Neural cell (in vitro differentiated cells): Measurements from ENCODE around the gene E2F3. TPM values are rescaled to one million over a fixed set of nuclear protein-coding genes. Genes with fewer than 3 reads are reported as not detected.

Experiments used
- H2AFZ ChIP-seq: fragments of 200-600, 300-800 bp; sonication (generic), shearing (Covaris generic); 2 replicates; pipeline ENCODE4 v1.6.0; 2014; ENCODE audit warnings: low read depth, mild to moderate bottlenecking, antibody characterized with exemption, low read length, moderate library complexity
- H3F3A ChIP-seq: fragments of 200-600 bp; shearing (Covaris generic); 2 replicates; pipeline ENCODE4 v1.6.1; 2016; ENCODE audit warnings: mild to moderate bottlenecking, moderate library complexity, mixed read lengths, antibody characterized with exemption, low read length; ENCODE audit not compliant: insufficient read depth, poor library complexity, severe bottlenecking
- H3K27ac ChIP-seq: fragments of 200-600, 300-800 bp; sonication (generic), shearing (Covaris generic); 2 replicates; pipeline ENCODE4 v1.5.1; 2014; ENCODE audit warnings: mild to moderate bottlenecking, low read length, moderate library complexity
- H3K27me3 ChIP-seq: fragments of 300-800, 200-600 bp; sonication (generic), shearing (Covaris generic); 2 replicates; pipeline ENCODE4 v1.6.0; 2014; ENCODE audit warnings: mild to moderate bottlenecking, low read depth, low read length, moderate library complexity; ENCODE audit not compliant: insufficient read depth
- H3K36me3 ChIP-seq: fragments of 300-800, 200-600 bp; sonication (generic), shearing (Covaris generic); 2 replicates; pipeline ENCODE4 v1.5.1; 2014; ENCODE audit warnings: mild to moderate bottlenecking, antibody characterized with exemption, low read length, moderate library complexity; ENCODE audit not compliant: insufficient read depth
- H3K4me2 ChIP-seq: fragments of 300-800, 200-600 bp; sonication (generic), shearing (Covaris generic); 2 replicates; pipeline ENCODE4 v1.6.0; 2014; ENCODE audit warnings: mild to moderate bottlenecking, low read length
- H3K4me3 ChIP-seq: fragments of 300-800, 200-600 bp; sonication (generic), shearing (Covaris generic); 2 replicates; pipeline ENCODE4 v1.5.1; 2014; ENCODE audit warnings: mild to moderate bottlenecking, low read length, moderate library complexity
- H3K79me2 ChIP-seq: fragments of 200-600 bp; shearing (Covaris generic); replicated peaks from 2 replicates; pipeline ENCODE4 v1.6.0; 2014; ENCODE audit warnings: mild to moderate bottlenecking, low read length, moderate library complexity; ENCODE audit not compliant: insufficient read depth
- H3K9ac ChIP-seq: fragments of 300-800, 200-600 bp; sonication (generic), shearing (Covaris generic); 2 replicates; pipeline ENCODE4 v1.6.1; 2016; ENCODE audit warnings: mild to moderate bottlenecking, low read length, mixed read lengths
- H3K9me2 ChIP-seq: fragments of 200-600 bp; shearing (Covaris generic); 2 replicates; pipeline ENCODE4 v1.6.1; 2016; ENCODE audit warnings: mild to moderate bottlenecking, low read length, mixed read lengths; ENCODE audit not compliant: insufficient read depth
- H3K9me3 ChIP-seq: fragments of 200-600, 300-800 bp; sonication (generic), shearing (Covaris generic); 2 replicates; pipeline ENCODE4 v1.6.1; 2016; ENCODE audit warnings: mild to moderate bottlenecking, mixed run types, low read length, moderate library complexity, mixed read lengths
- H4K20me1 ChIP-seq: fragments of 200-600 bp; shearing (Covaris generic); 2 replicates; pipeline ENCODE4 v1.6.1; 2016; ENCODE audit warnings: mild to moderate bottlenecking, mixed run types; ENCODE audit not compliant: insufficient read depth
- EP300 ChIP-seq: fragments of 450-650 bp; conservative IDR thresholded peaks from 2 replicates; pipeline ENCODE4 v1.6.1; 2014; ENCODE audit warnings: antibody characterized with exemption, mild to moderate bottlenecking, moderate library complexity; ENCODE audit not compliant: poor library complexity, severe bottlenecking
- EZH2 ChIP-seq: fragments of 200-600, 300-800 bp; shearing (Covaris generic), sonication (generic); IDR thresholded peaks from 2 replicates; pipeline ENCODE4 v1.6.1; 2014; ENCODE audit warnings: antibody characterized with exemption, low read length, borderline replicate concordance, mild to moderate bottlenecking; ENCODE audit not compliant: insufficient read depth, poor library complexity, severe bottlenecking
- MXI1 ChIP-seq: fragments of 450-650 bp; conservative IDR thresholded peaks from 2 replicates; pipeline ENCODE4 v1.6.1; 2014; ENCODE audit warnings: antibody characterized with exemption, mild to moderate bottlenecking; ENCODE audit not compliant: poor library complexity, severe bottlenecking
- POLR2AphosphoS5 ChIP-seq: IDR thresholded peaks from 2 replicates; pipeline ENCODE4 v1.6.1; 2012
- RAD21 ChIP-seq: fragments of 450-650 bp; conservative IDR thresholded peaks from 2 replicates; pipeline ENCODE4 v1.6.1; 2014; ENCODE audit warnings: antibody characterized with exemption, mild to moderate bottlenecking, moderate library complexity
- REST ChIP-seq: IDR thresholded peaks from 2 replicates; pipeline ENCODE4 v1.6.1; 2012; ENCODE audit warnings: borderline replicate concordance
- SMC3 ChIP-seq: fragments of 450-650 bp; conservative IDR thresholded peaks from 2 replicates; pipeline ENCODE4 v1.6.1; 2014; ENCODE audit warnings: antibody characterized with exemption, mild to moderate bottlenecking, moderate library complexity; ENCODE audit not compliant: poor library complexity
- TAF1 ChIP-seq: IDR thresholded peaks from 2 replicates; pipeline ENCODE4 v1.6.1; 2012; ENCODE audit warnings: low read depth
- polyA plus RNA-seq: library from polyadenylated mRNA; depleted of rRNA; stranded (reverse); fragments of >200 nt; gene quantifications from 2 replicates; pipeline ENCODE4 v1.2.3, GENCODE V29; 2014
- TF ChIP-seq, protein P1 (sequence below): fragments of 450-650 bp; IDR thresholded peaks from 2 replicates; pipeline ENCODE4 v1.5.1; 2014; ENCODE audit warnings: antibody characterized with exemption, mild to moderate bottlenecking, moderate library complexity; ENCODE audit not compliant: poor library complexity, severe bottlenecking

Gene E2F3
- polyA plus RNA-seq, 1 donor from 2014 or later, result 4.8 TPM

DNA sequence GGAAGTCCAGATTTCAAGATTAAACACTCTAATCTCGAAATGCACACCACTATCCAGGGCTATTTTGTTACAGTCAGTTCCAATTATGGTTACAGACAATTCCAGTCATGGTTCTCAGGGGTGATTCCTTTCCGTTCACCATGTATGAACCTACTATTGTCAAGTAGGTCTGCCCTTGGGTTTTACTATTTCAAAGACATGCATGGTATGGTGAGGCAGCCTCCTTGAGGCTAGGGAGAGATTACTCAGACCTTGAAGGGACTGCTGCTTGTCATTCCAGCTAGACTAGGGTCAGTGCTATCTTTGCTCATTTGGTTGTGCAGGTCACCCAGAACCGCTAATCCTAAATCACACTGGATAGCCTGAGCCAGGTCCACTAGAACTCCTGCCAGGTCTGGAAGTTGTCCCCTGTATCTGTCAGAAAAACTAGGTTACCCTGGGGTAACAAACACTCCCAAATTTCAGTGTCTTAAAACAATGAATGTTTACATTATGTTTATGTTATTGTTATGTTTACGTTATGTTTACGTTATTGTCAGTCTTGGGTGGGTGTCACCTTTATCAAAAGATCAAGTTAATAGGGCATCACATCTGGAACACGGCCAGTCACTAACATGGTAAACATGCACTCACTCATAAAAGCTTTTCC is 41.1 kb upstream of the E2F3 start:
- Histone ChIP-seq H4K20me1 (no peaks in the 10 kb centered on the region), H3F3A (no peaks in the 10 kb centered on the region), H3K4me2 (no peak overlapping the region), H2AFZ (no peak overlapping the region), H3K9me2 (no peaks in the 10 kb centered on the region), H3K9me3 (no peaks in the 10 kb centered on the region), H3K79me2 (no peaks in the 10 kb centered on the region), H3K36me3 (no peaks in the 10 kb centered on the region), H3K4me3 (no peak overlapping the region), H3K9ac (no peak overlapping the region), H3K27ac (no peak overlapping the region), H3K27me3 (no peaks in the 10 kb centered on the region)
- TF ChIP-seq, protein P1, sequence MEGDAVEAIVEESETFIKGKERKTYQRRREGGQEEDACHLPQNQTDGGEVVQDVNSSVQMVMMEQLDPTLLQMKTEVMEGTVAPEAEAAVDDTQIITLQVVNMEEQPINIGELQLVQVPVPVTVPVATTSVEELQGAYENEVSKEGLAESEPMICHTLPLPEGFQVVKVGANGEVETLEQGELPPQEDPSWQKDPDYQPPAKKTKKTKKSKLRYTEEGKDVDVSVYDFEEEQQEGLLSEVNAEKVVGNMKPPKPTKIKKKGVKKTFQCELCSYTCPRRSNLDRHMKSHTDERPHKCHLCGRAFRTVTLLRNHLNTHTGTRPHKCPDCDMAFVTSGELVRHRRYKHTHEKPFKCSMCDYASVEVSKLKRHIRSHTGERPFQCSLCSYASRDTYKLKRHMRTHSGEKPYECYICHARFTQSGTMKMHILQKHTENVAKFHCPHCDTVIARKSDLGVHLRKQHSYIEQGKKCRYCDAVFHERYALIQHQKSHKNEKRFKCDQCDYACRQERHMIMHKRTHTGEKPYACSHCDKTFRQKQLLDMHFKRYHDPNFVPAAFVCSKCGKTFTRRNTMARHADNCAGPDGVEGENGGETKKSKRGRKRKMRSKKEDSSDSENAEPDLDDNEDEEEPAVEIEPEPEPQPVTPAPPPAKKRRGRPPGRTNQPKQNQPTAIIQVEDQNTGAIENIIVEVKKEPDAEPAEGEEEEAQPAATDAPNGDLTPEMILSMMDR, result no peak
- TF ChIP-seq TAF1 (no peak), EP300 (no peak), REST (no peak), POLR2AphosphoS5 (no peak), EZH2 (no peak), RAD21 (no peak), MXI1 (no peak), SMC3 (no peak)

DNA sequence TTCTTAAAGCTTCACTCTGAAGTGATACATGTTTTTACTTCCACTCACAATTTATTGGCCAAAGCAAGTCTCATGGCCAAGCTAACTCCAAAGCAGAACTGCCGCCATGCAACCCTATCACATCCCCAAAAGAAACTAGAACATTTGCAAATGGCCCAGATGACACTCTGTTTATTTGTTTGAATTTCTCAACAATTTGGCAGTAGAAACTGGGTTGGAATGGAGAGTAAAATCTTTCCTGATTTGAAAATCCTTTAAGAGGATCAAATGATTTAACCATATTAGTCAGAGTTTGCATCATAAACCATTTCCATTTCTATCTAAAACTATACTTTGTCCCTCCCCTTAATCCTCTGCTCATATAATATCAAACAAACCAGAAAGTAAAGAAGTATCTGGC is 39.1 kb upstream of the E2F3 start:
- no peak overlapping the region for H3K4me2 ChIP-seq
- no peaks in the 10 kb centered on the region for H3K9me3 ChIP-seq
- no peaks in the 10 kb centered on the region for H3K27me3 ChIP-seq
- H2AFZ ChIP-seq, result no peak overlapping the region
- no peak overlapping the region for H3K27ac ChIP-seq
- H3K4me3 ChIP-seq, result no peak overlapping the region
- H4K20me1 ChIP-seq, result no peaks in the 10 kb centered on the region
- no peak overlapping the region for H3K9ac ChIP-seq
- TF ChIP-seq MXI1, result no peak
- no peak for TF ChIP-seq EP300
- no peak for TF ChIP-seq POLR2AphosphoS5
- TF ChIP-seq, protein P1, result no peak
- no peak for TF ChIP-seq SMC3
- no peak for TF ChIP-seq EZH2
- TF ChIP-seq TAF1, result no peak
- no peak for TF ChIP-seq REST
- TF ChIP-seq RAD21, result no peak
- H3K79me2 ChIP-seq, result no peaks in the 10 kb centered on the region
- H3K9me2 ChIP-seq, result no peaks in the 10 kb centered on the region
- H3K36me3 ChIP-seq, result no peaks in the 10 kb centered on the region
- no peaks in the 10 kb centered on the region for H3F3A ChIP-seq
